Muscle layer of colon (tissue), 2 donors: ENCODE measurements around the gene GNMT.

Experiments
- H3K27ac ChIP-seq: one replicate; pipeline ENCODE4 v1.7.0; 2013; ENCODE audit warnings: low read depth, mild to moderate bottlenecking, low read length, moderate library complexity
- H3K27me3 ChIP-seq, 2 donors: one replicate each; pipeline ENCODE4 v1.7.0; 2013; ENCODE audit warnings: low read length in 2 of 2, mild to moderate bottlenecking in 2 of 2; ENCODE audit not compliant: insufficient read depth in 2 of 2, control insufficient read depth in 1 of 2
- H3K36me3 ChIP-seq: one replicate; pipeline ENCODE4 v1.7.0; 2013; ENCODE audit warnings: mild to moderate bottlenecking, low read length; ENCODE audit not compliant: insufficient read depth
- H3K4me1 ChIP-seq: one replicate; pipeline ENCODE4 v1.7.0; 2013; ENCODE audit warnings: mild to moderate bottlenecking, low read length; ENCODE audit not compliant: insufficient read depth
- H3K4me3 ChIP-seq, 2 donors: one replicate each; pipeline ENCODE4 v1.7.0; 2013; ENCODE audit warnings: low read length in 2 of 2, low read depth in 1 of 2, mild to moderate bottlenecking in 1 of 2, moderate library complexity in 1 of 2
- H3K9ac ChIP-seq: one replicate; pipeline ENCODE4 v1.7.0; 2013; ENCODE audit warnings: low read length
- H3K9me3 ChIP-seq: one replicate; pipeline ENCODE4 v1.7.0; 2013; ENCODE audit warnings: mild to moderate bottlenecking, low read length
- donor health status: abdominal sarcoma.
- donor health status: Adenocarcinoma of cecum.

GNMT gene

DNA sequence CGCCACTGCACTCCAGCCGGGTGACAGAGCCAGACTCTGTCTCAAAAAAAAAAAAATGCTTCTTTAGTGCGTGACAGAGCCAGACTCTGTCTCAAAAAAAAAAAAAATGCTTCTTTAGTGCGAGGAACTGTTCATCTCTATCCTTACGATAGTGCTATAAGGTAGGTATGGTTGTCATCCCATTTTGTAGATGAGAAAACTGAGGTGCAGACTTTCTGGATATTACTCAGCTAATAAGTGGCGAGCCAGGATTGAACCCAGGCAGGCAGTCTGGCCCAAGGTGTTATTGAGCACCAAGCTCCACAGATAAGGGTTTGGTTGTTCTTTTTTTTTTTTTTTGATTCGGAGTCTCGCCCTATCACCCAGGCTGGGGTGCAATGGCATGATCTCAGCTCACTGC, 41.3 kb downstream of the GNMT start:
- Histone ChIP-seq H3K9ac (no peak overlapping the region), H3K4me1 (no peaks in the 10 kb centered on the region), H3K9me3 (no peaks in the 10 kb centered on the region), H3K36me3 (peaks cover 10% of the 10 kb centered on the region), H3K27me3 (no peaks in the 10 kb centered on the region), H3K27ac (no peak overlapping the region), H3K4me3 (no peak overlapping the region)

DNA sequence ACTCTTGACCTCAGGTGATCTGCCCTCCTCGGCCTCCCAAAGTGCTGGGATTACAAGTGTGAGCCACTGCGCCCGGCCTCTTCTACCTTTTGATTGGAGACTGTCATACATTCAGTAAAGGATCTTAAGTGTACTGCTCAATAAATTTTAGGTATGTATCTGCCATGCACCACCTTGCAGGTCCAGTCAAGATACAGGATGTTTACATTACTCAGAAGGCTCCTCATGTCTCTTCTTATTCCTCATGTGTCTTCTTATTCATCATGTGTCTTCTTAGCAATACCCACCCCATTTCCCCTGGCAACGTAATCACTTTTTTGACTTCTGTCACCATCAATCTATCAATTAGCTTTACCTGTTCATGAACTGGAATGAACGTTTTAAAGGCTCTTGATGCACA, 45.3 kb downstream of the GNMT start:
- H3K4me3 ChIP-seq = no peak overlapping the region
- H3K4me1 ChIP-seq = no peaks in the 10 kb centered on the region
- no peaks in the 10 kb centered on the region for H3K27me3 ChIP-seq
- H3K9ac ChIP-seq = no peak overlapping the region
- H3K36me3 ChIP-seq = peaks cover 49% of the 10 kb centered on the region
- H3K27ac ChIP-seq = no peak overlapping the region
- no peaks in the 10 kb centered on the region for H3K9me3 ChIP-seq

DNA sequence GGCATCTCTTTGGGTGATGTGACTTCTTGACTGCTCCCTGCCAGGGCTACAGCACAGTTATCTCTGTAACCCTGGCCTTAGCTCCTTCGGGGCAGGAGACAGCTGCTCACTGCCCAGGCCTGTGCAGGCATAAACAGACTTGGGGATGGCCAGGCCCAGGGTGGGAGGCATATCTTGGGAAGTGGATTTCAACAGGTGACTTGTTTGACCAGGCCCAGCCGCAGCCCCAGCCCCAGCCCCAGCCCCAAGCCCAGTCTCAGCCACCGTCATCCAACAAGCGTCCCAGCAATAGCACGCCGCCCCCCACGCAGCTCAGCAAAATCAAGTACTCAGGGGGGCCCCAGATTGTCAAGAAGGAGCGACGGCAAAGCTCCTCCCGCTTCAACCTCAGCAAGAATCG, 45.7 kb downstream of the GNMT start:
- H3K4me1 ChIP-seq = no peaks in the 10 kb centered on the region
- H3K27ac ChIP-seq = no peak overlapping the region
- no peaks in the 10 kb centered on the region for H3K27me3 ChIP-seq
- no peak overlapping the region for H3K9ac ChIP-seq
- no peak overlapping the region for H3K4me3 ChIP-seq
- no peaks in the 10 kb centered on the region for H3K9me3 ChIP-seq
- peaks cover 53% of the 10 kb centered on the region for H3K36me3 ChIP-seq

GRCh38 chr6:43007126-43007525, 46.6 kb downstream of the GNMT start:
- Histone ChIP-seq H3K36me3 (peaks cover 62% of the 10 kb centered on the region), H3K9me3 (no peaks in the 10 kb centered on the region), H3K4me3 (no peak overlapping the region)

DNA sequence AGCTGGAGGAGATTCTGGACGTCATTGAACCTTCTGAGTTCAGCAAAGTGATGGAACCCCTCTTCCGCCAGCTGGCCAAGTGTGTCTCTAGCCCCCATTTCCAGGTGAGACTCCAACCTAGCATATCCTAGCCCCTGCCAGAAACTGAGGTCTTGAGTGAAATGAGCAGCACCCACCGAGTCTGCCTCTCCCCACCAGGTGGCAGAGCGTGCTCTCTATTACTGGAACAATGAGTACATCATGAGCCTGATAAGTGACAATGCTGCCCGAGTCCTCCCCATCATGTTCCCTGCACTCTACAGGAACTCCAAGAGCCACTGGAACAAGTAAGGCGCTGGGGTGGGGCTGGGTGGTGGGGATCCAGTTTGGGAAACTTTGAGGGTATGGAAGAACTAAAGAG, 48.6 kb downstream of the GNMT start:
- Histone ChIP-seq H3K9me3 (no peaks in the 10 kb centered on the region), H3K4me3 (no peak overlapping the region), H3K9ac (no peak overlapping the region), H3K36me3 (peaks cover 63% of the 10 kb centered on the region), H3K4me1 (peaks cover 12% of the 10 kb centered on the region), H3K27me3 (no peaks in the 10 kb centered on the region), H3K27ac (no peak overlapping the region)

More at GRCh38 chr6:43007126-43007525, 46.6 kb downstream of the GNMT start:
- no peaks in the 10 kb centered on the region for H3K4me1 ChIP-seq
- no peaks in the 10 kb centered on the region for H3K27me3 ChIP-seq
- no peak overlapping the region for H3K9ac ChIP-seq
- H3K27ac ChIP-seq = no peak overlapping the region

DNA sequence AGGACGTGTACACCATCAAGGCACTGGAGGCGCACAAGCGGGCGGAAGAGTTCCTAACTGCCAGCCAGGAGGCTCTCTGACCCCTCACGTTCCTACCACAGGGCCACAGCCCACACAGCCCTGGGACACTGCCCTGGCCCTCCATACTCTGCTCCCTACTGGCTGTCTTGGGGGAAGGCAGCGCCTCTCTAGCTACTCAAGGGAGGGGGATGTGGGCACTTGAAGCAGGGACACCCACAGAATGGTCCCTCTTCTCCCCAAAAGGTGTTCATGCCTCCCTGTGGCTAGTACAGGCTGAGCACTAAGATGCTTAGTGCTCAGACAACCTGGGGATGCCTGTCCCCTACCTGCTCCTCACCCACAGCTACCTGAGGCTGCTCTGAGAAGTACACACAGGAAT, 50.7 kb downstream of the GNMT start:
- no peak overlapping the region for H3K27ac ChIP-seq
- H3K27me3 ChIP-seq = no peaks in the 10 kb centered on the region
- peaks cover 28% of the 10 kb centered on the region for H3K4me1 ChIP-seq
- H3K9ac ChIP-seq = no peak overlapping the region
- no peaks in the 10 kb centered on the region for H3K9me3 ChIP-seq
- peaks cover 57% of the 10 kb centered on the region for H3K36me3 ChIP-seq
- no peak overlapping the region for H3K4me3 ChIP-seq

DNA sequence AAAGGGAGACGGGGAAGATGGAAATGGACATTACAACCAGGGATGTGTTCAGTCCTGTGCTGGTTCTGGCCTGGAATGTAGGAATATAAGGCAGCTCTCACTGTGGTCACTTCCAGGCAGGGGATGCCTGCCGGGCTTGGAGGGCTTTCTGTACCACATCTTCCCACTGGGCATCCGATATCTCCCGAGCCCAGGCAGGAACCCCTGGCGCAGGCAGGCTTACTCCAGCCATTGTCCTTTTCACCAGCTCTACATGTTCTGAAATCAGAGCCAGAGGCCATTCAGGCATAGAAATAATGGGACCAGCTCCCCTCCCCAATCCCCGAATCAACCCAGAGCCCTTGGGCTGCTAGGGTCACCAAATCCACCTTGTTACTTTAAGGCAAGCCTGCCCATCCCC, 51.8 kb downstream of the GNMT start:
- no peaks in the 10 kb centered on the region for H3K9me3 ChIP-seq
- no peak overlapping the region for H3K4me3 ChIP-seq
- H3K4me1 ChIP-seq = peaks cover 39% of the 10 kb centered on the region
- H3K27ac ChIP-seq = no peak overlapping the region
- H3K36me3 ChIP-seq = peaks cover 48% of the 10 kb centered on the region
- no peaks in the 10 kb centered on the region for H3K27me3 ChIP-seq
- peak overlapping the region; percentile 72 for H3K9ac ChIP-seq

DNA sequence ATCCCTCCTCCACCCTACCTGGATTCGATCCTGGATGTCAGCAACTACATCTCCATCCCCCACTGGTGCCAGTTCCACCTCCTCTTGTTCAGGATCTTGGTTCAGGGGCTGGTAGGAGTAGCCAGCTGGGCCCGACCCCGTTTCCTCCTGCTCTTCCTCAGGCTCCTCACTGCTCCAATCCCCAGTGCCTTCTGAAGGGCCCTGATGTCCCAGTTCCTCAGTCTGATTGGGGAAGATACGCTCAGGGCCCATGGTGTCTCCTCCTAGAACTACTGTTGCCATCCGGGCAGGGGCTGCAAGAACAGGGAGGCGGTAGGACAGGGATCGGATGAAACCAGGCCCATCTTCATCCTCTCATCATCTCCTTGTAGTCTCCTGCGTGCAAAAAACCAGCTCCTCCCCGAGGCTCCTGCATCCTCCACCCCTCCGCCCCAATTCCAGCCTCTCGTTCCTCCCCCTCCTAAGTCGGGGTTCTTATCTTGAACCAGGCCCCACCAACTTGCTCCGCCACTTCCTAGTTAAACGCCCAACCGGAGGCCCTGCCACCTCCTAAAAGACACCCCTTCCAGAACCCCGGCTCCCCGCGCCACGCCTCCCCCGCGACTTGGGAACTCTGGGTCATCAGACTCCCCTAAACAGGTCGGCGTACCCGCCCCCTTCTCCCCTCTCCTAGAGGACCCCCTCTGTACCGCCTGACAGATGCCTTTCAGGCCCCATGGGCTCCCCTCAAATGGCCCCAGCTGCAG, 52.7 kb downstream of the GNMT start:
- Histone ChIP-seq H3K27ac (peak overlapping the region; percentile 78), H3K27me3 (no peaks in the 10 kb centered on the region), H3K9ac (peak overlapping the region; percentile 72), H3K9me3 (no peaks in the 10 kb centered on the region), H3K4me3 (peak overlapping the region; percentile 50 to 89), H3K4me1 (peaks cover 39% of the 10 kb centered on the region), H3K36me3 (peaks cover 46% of the 10 kb centered on the region)
